Measurements from ENCODE around the gene LIN37. TPM values are rescaled to one million over a fixed set of nuclear protein-coding genes. Genes with fewer than 3 reads are reported as not detected.

Gene LIN37
- total RNA-seq, 4 donors from 2014 or later, result 11.6 to 18.3 (median 15.6) TPM

- TF ChIP-seq POLR2A (IDR thresholded peaks at IDR 0.05; ENCODE audit: low read depth), result no peak
- no peak for TF ChIP-seq EP300 (IDR thresholded peaks at IDR 0.05)
- no peak for TF ChIP-seq CTCF (IDR thresholded peaks at IDR 0.05)
- TF ChIP-seq POLR2AphosphoS5 (IDR thresholded peaks at IDR 0.05), result no peak
- Histone ChIP-seq H3K27ac (replicated peaks in 1 of 4) (no peak overlapping the region), H3K9me3 (no peaks in the 10 kb centered on the region), H3K4me3 (no peak overlapping the region), H3K4me1 (peaks cover 0 to under 1% (median 0%) of the 10 kb centered on the region in 4 donors), H3K27me3 (peaks cover 0 to 10% (median 0%) of the 10 kb centered on the region in 4 donors), H3K36me3 (no peaks in the 10 kb centered on the region)
- no peak for DNase-seq (ENCODE audit: extremely low spot score)
- intact Hi-C loops (cut with DNase I), result no loop called here
- WGBS, result 89% methylated on average over 1 of the region's 1 CpG
These were observed 40.0 kb upstream of the LIN37 start for GRCh38 chr19:35708391-35708790.

- no peak for DNase-seq (ENCODE audit: extremely low spot score)
- 54% methylated on average over 12 of the region's 13 CpGs for WGBS
- H3K4me1 ChIP-seq, result peaks cover 7 to 10% (median 10%) of the 10 kb centered on the region in 4 donors
- H3K27ac ChIP-seq (replicated peaks in 1 of 4), result no peak overlapping the region
- H3K9me3 ChIP-seq, result no peaks in the 10 kb centered on the region
- TF ChIP-seq POLR2A (IDR thresholded peaks at IDR 0.05; ENCODE audit: low read depth), result no peak
- TF ChIP-seq EP300 (IDR thresholded peaks at IDR 0.05), result no peak
- no peak for TF ChIP-seq CTCF (IDR thresholded peaks at IDR 0.05)
- TF ChIP-seq POLR2AphosphoS5 (IDR thresholded peaks at IDR 0.05), result no peak
- no peaks in the 10 kb centered on the region for H3K27me3 ChIP-seq
- no peak overlapping the region for H3K4me3 ChIP-seq
- intact Hi-C loops (cut with DNase I), result no loop called here
- H3K36me3 ChIP-seq, result no peaks in the 10 kb centered on the region
These were observed 37.3 kb upstream of the LIN37 start for GRCh38 chr19:35710784-35711723.

GRCh38 chr19:35712567-35713505 lies 35.5 kb upstream of the LIN37 start:
- intact Hi-C loops (cut with DNase I), result no loop called here
- no peak overlapping the region for H3K27ac ChIP-seq (replicated peaks in 1 of 4)
- no peaks in the 10 kb centered on the region for H3K36me3 ChIP-seq
- no peak for DNase-seq (ENCODE audit: extremely low spot score)
- H3K4me3 ChIP-seq, result no peak overlapping the region
- 70% methylated on average over 11 of the region's 11 CpGs for WGBS
- no peaks in the 10 kb centered on the region for H3K9me3 ChIP-seq
- peaks cover 9 to 17% (median 13%) of the 10 kb centered on the region in 4 donors for H3K4me1 ChIP-seq
- no peaks in the 10 kb centered on the region for H3K27me3 ChIP-seq
- TF ChIP-seq CTCF (IDR thresholded peaks at IDR 0.05) (no peak), POLR2AphosphoS5 (IDR thresholded peaks at IDR 0.05) (no peak), POLR2A (IDR thresholded peaks at IDR 0.05; ENCODE audit: low read depth) (no peak), EP300 (IDR thresholded peaks at IDR 0.05) (no peak)

GRCh38 chr19:35713506-35713850 lies 34.9 kb upstream of the LIN37 start:
- H3K4me3 ChIP-seq, result no peak overlapping the region
- TF ChIP-seq CTCF (IDR thresholded peaks at IDR 0.05) (no peak), EP300 (IDR thresholded peaks at IDR 0.05) (no peak), POLR2AphosphoS5 (IDR thresholded peaks at IDR 0.05) (no peak), POLR2A (IDR thresholded peaks at IDR 0.05; ENCODE audit: low read depth) (no peak)
- H3K27ac ChIP-seq (replicated peaks in 1 of 4), result no peak overlapping the region
- intact Hi-C loops (cut with DNase I), result no loop called here
- no peaks in the 10 kb centered on the region for H3K27me3 ChIP-seq
- H3K36me3 ChIP-seq, result no peaks in the 10 kb centered on the region
- DNase-seq (ENCODE audit: extremely low spot score), result no peak
- no peaks in the 10 kb centered on the region for H3K9me3 ChIP-seq
- WGBS, result 74% methylated on average over 2 of the region's 2 CpGs
- H3K4me1 ChIP-seq, result peaks cover 9 to 17% (median 15%) of the 10 kb centered on the region in 4 donors

Measured in esophagus muscularis mucosa (tissue), 4 donors.